Measurements from ENCODE around the gene EYS.

- TF ChIP-seq CTCF (IDR thresholded peaks at IDR 0.05; ENCODE audit: low read length) (no peak), EZH2 (optimal IDR thresholded peaks at IDR 0.05; ENCODE audit: low read depth, low read length) (no peak)
Observed at GRCh38 chr6:65014006-65014405, 693.0 kb downstream of the EYS start.

Measured in MM.1S (cell line).